Epithelial cell of proximal tubule (primary cell): ENCODE results near the gene FAM25G. TPM values are rescaled to one million over a fixed set of nuclear protein-coding genes. Genes with fewer than 3 reads are reported as not detected.

Experiments
- DNase-seq: peaks from one replicate; pipeline ENCODE4 v3.0.0-alpha.2; 2011; ENCODE audit warnings: low read depth
- H3K4me3 ChIP-seq: 2 replicates; pipeline ENCODE4 v1.5.1; 2011; ENCODE audit warnings: low read depth, mild to moderate bottlenecking, low read length
- CTCF ChIP-seq: conservative IDR thresholded peaks from 2 replicates; pipeline ENCODE4 v1.5.1; 2012; ENCODE audit warnings: low read depth, mild to moderate bottlenecking, low read length
- total RNA-seq: library from RNA; depleted of rRNA; stranded (reverse); fragments of >200 nt; gene quantifications from 2 replicates; pipeline ENCODE4 v1.2.3, GENCODE V29; 2015

The FAM25G gene
- total RNA-seq, 1 donor from 2014 or later: not detected

GRCh38 chr10:47447705-47448104 is 43.8 kb downstream of the FAM25G start:
- no peak for DNase-seq
- no peak for TF ChIP-seq CTCF

DNA sequence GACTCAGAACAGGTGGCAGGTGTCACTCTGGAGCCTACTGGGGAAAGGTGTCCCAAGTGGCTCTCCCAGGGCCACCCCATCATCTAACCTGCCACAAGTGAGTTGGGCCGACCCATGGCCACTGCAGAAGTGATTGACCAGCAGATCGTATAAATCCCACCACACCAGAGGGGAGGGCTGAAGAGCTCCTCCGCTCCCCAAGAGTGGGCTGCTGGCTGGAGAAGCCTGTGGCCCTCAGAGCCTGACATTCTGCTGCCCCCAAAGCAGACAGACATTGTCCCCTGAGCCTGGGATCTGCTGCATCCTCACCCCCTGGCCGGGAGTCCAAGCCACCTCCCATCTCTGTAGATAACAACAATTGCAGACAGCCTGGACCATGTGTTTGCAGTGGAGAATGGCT is 44.3 kb downstream of the FAM25G start:
- H3K4me3 ChIP-seq: no peak overlapping the region
- no peak for DNase-seq
- no peak for TF ChIP-seq CTCF

More at GRCh38 chr10:47447705-47448104, 43.8 kb downstream of the FAM25G start:
- H3K4me3 ChIP-seq: no peak overlapping the region

DNA sequence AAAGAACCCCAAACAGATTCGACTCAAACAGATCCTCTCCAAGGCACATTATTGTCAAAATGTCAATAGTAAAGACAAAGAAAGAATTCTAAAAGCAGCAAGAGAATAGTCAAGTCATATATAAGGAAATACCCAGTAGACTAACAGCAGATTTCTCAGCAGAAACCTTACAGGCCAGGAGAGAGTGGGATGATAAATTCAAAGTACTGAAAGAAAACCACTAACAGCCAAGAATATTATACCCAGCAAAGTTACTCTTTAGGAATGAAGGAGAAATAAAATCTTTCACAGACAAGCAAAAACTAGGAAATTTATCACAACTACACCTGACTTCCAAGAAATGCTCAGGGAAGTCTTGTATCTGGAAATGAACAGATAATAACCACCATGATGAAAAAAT is 45.8 kb downstream of the FAM25G start:
- H3K4me3 ChIP-seq: no peak overlapping the region
- no peak for DNase-seq
- TF ChIP-seq CTCF: no peak

DNA sequence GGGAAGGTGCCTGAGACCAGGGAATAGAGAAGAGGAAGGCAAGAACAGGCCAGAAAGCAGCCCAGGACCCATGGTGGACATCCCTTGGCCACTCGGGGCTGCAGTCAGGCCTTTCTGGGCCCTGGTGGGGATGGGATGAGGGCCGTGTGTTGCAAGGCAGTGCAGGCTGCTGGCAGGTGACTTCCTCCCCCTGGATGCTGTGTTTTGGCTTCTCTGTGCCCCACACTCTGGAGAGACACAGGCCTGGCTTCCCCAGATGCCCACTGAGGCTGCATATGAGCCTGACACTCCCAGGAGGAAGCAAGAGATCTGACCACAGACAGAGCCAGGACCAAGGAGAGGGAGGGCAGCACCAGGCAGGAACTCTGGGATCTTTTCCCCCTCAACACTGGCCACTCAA is 47.5 kb downstream of the FAM25G start:
- TF ChIP-seq CTCF: no peak
- H3K4me3 ChIP-seq: no peak overlapping the region
- no peak for DNase-seq

GRCh38 chr10:47443145-47443544 is 48.4 kb downstream of the FAM25G start:
- H3K4me3 ChIP-seq: no peak overlapping the region
- no peak for DNase-seq
- no peak for TF ChIP-seq CTCF

GRCh38 chr10:47442351-47442750 is 49.1 kb downstream of the FAM25G start:
- no peak for DNase-seq
- no peak for TF ChIP-seq CTCF

DNA sequence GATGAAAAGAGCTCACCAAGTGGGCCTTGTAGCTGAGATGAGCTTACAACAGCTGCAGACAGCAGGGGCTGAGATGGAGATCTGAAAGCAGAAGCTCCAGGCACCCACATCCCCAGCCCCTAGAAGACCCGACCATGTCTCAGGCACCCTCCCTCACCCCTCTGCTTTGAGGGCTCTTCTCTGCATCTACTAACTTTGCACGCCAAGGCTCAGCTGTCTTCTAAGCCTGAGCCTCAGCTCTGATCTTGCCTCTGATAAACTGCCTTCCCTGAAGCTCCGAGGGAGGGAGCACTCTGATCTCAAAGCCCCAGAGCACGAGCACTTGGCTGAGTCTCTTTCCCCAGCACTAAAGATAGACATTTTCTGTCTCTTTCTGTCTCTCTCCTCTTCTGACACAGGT is 49.6 kb downstream of the FAM25G start:
- DNase-seq: no peak

More at GRCh38 chr10:47442351-47442750, 49.1 kb downstream of the FAM25G start:
- H3K4me3 ChIP-seq: no peak overlapping the region

More for the DNA sequence above, 49.6 kb downstream of the FAM25G start:
- H3K4me3 ChIP-seq: no peak overlapping the region
- no peak for TF ChIP-seq CTCF
